ENCODE results near the gene STK17B.

GRCh38 chr2:196083601-196084000 lies 87.8 kb downstream of the STK17B start:
- TF ChIP-seq POLR2A (IDR thresholded peaks at IDR 0.05; ENCODE audit: low read depth) (no peak), CTCF (IDR thresholded peaks at IDR 0.05) (no peak)
